Measurements from ENCODE around the gene ERFL. TPM values are rescaled to one million over a fixed set of nuclear protein-coding genes. Genes with fewer than 3 reads are reported as not detected.
A peak's percentile ranks its signal among the peaks of the same experiment; 100 is the strongest.

Gene ERFL
- total and polyA plus RNA-seq, 2 donors (not counting 1 experiment from before 2014, with no cell fraction given): 2.3 to 5.5 TPM

DNA sequence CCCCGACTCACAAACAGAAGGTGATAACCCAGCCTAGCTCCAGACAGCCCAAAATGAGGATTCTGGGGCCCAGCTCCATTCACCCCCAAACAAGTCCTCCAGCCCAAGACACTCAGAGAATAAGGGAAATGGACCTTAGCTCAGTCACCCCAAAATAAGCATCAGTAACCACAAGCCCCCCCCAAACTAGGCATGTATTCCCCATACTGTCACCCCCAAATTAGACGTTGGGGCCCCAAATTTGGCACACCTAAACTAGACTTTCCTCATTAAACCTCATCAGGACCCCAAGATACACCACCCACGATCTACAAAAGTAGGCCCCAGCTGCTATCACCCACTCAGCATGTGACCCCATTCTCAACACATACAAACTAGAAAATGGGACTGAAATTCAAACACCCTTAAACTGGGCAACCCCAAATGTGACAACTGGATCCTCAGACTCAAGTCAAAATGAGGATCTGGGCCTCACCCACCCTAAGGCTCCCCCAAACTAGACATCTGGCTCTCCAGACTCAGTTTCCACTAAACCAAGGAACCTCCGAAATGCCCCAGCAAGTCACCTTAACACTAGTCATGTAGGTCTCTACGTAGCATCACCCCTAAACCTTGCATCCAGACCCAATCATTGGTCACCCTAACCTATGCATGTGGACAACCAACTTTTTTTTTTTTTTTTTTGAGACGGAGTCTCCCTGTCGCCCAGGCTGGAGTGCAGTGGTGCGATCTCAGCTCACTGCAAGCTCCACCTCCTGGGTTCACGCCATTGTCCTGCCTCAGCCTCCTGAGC, 13.4 kb upstream of the ERFL start:
- no peaks in the 10 kb centered on the region for H4K20me1 ChIP-seq (ENCODE audit: control insufficient read depth, insufficient read depth, low read length, poor library complexity, severe bottlenecking)
- Mint-ChIP-seq H3K4me1 (peaks cover 60% of the 10 kb centered on the region), H3K27ac (peak overlapping the region; percentile 89), H3K27me3 (no peaks in the 10 kb centered on the region), H3K4me3 (peak overlapping the region; percentile 92), H3K9me3 (ENCODE audit: insufficient read depth) (no peaks in the 10 kb centered on the region)
- H3K4me3 ChIP-seq (ENCODE audit: control extremely low read depth in 1 of 5, extremely low read depth in 1 of 5, insufficient read depth in 1 of 5, low read depth in 2 of 5, low read length in 4 of 5): peak overlapping the region in 2 of 5 experiments; percentile 65 to 88
- H2AFZ ChIP-seq (ENCODE audit: insufficient read depth, low read depth, low read length, poor library complexity, severe bottlenecking): no peak overlapping the region
- intact Hi-C loops (cut with micrococcal nuclease): no loop called here
- peak overlapping the region; percentile 74 to 91 for H3K27ac ChIP-seq (ENCODE audit: low read length in 2 of 2)
- H3K9me3 ChIP-seq (ENCODE audit: control extremely low read depth in 1 of 3, control insufficient read depth in 2 of 3, insufficient read depth in 1 of 3, low read length in 2 of 3): no peaks in the 10 kb centered on the region
- peak overlapping the region; percentile 100 for H3K4me2 ChIP-seq (replicated peaks; ENCODE audit: low read depth, low read length, poor library complexity, severe bottlenecking)
- no peaks in the 10 kb centered on the region for H3K79me2 ChIP-seq (ENCODE audit: control insufficient read depth, insufficient read depth, low read length)
- H3K9ac ChIP-seq (ENCODE audit: low read length): peak overlapping the region; percentile 91
- TF ChIP-seq, protein P1, sequence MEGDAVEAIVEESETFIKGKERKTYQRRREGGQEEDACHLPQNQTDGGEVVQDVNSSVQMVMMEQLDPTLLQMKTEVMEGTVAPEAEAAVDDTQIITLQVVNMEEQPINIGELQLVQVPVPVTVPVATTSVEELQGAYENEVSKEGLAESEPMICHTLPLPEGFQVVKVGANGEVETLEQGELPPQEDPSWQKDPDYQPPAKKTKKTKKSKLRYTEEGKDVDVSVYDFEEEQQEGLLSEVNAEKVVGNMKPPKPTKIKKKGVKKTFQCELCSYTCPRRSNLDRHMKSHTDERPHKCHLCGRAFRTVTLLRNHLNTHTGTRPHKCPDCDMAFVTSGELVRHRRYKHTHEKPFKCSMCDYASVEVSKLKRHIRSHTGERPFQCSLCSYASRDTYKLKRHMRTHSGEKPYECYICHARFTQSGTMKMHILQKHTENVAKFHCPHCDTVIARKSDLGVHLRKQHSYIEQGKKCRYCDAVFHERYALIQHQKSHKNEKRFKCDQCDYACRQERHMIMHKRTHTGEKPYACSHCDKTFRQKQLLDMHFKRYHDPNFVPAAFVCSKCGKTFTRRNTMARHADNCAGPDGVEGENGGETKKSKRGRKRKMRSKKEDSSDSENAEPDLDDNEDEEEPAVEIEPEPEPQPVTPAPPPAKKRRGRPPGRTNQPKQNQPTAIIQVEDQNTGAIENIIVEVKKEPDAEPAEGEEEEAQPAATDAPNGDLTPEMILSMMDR (IDR thresholded peaks at IDR 0.05): no peak
- TF ChIP-seq EZH2 (IDR thresholded peaks at IDR 0.05; ENCODE audit: borderline replicate concordance, insufficient read depth, low read depth, low read length, poor library complexity, severe bottlenecking): no peak
- no peaks in the 10 kb centered on the region for H3K36me3 ChIP-seq (replicated peaks in 1 of 2; ENCODE audit: control extremely low read depth in 1 of 2, control insufficient read depth in 1 of 2, extremely low read depth in 1 of 2, insufficient read depth in 2 of 2, low read length in 1 of 2)
- CTCF ChIA-PET: interaction anchor here (1.0 to 14.8 kb wide), 7 partner anchors 9 to 82 kb away, joined by 3 to 331 read pairs (median 18); partner anchors contain the start of genes CD79A and RPS19
- no peaks in the 10 kb centered on the region for H3K27me3 ChIP-seq (replicated peaks in 1 of 4; ENCODE audit: control extremely low read depth in 1 of 4, control insufficient read depth in 3 of 4, insufficient read depth in 4 of 4, low read length in 3 of 4)
- ATAC-seq (ENCODE audit: low read depth): no peak
- DNase-seq: peak; percentile 47
- POLR2A ChIA-PET: interaction anchor here (0.5 to 2.3 kb wide), 4 partner anchors 12 to 246 kb away, joined by 4 to 8 read pairs (median 4); no protein-coding TSS in a partner anchor
- H3K4me1 ChIP-seq (ENCODE audit: control insufficient read depth in 2 of 2, insufficient read depth in 2 of 2, low read length in 2 of 2): peaks cover 57 to 76% of the 10 kb centered on the region in 2 donors
- 85% methylated on average over 7 of the region's 9 CpGs for WGBS (ENCODE audit: insufficient coverage)
